ENCODE results near the gene RBM15.

The RBM15 gene

DNA sequence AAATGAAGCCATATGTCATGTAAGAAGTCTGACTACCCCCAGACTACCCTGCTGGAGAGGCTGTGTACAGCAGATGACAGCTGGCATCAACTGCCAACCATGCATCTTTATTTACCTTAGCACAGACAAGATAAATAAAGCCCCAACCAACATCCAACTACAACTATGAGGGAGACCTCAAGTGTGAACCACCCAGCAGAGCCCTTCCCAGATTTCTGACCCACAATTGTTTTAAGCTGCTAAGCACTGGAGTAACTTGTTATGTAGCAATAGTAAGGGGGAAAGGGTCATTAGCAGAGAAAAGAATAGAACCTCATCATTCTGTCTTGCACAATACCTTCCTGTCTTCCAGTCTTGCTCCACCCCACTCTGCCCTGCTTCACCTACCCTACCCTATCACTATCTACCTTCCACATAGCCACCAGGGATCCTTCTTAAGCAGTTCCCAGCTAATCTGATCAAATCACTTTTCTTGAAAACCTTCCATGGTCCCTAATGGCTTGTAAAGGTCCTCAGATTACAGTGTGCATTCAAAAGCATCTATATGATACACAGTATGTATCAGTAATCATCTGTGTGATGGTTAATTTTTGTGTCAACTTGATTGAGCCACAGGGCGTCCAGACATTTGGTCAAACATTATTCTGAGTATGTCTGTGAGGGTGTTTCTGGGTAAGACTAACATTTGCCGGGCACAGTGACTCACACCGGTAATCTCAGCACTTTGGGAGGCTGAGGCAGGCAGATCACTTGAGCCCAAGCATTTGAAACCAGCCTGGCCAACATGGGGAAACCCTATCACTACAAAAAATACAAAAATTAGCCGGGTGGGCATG, 19.6 kb upstream of the RBM15 start:
- WGBS, 2 experiments: 81 to 86% methylated on average over 4 of the region's 4 CpGs
- no peak overlapping the region for H3K27ac ChIP-seq (ENCODE audit: insufficient read depth, low read depth, low read length, poor library complexity, severe bottlenecking)

DNA sequence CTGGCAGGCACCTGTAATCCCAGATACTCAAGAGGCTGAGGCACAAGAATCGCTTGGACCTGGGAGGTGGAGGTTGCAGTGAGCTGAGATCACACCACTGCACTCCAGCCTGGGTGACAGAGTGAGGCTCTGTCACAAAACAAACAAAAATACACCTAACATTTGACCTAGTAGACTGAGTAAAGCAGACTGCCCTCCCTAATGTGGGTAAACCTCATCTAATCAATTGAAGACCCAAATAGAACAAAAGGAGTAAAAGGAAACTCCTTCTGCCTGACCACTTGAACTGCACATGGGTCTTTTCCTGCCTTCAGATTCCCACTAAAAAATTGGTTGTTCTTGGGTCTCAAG, 19.0 kb upstream of the RBM15 start:
- Histone ChIP-seq H3K27me3 (ENCODE audit: control insufficient read depth, insufficient read depth, low read length, poor library complexity, severe bottlenecking) (no peaks in the 10 kb centered on the region), H3K9me3 (ENCODE audit: control insufficient read depth, low read length) (no peaks in the 10 kb centered on the region), H3K4me3 (ENCODE audit: insufficient read depth, low read depth, low read length) (no peak overlapping the region), H3K4me1 (ENCODE audit: control insufficient read depth, insufficient read depth, low read length) (no peaks in the 10 kb centered on the region), H3K36me3 (ENCODE audit: control insufficient read depth, insufficient read depth, low read length) (no peaks in the 10 kb centered on the region), H3K27ac (ENCODE audit: insufficient read depth, low read depth, low read length, poor library complexity, severe bottlenecking) (no peak overlapping the region)
- 95 to 97% methylated on average over 1 of the region's 1 CpG for WGBS, 2 experiments

More for the DNA sequence above, 19.6 kb upstream of the RBM15 start:
- Histone ChIP-seq H3K27me3 (ENCODE audit: control insufficient read depth, insufficient read depth, low read length, poor library complexity, severe bottlenecking) (no peaks in the 10 kb centered on the region), H3K36me3 (ENCODE audit: control insufficient read depth, insufficient read depth, low read length) (no peaks in the 10 kb centered on the region), H3K4me3 (ENCODE audit: insufficient read depth, low read depth, low read length) (no peak overlapping the region), H3K9me3 (ENCODE audit: control insufficient read depth, low read length) (no peaks in the 10 kb centered on the region), H3K4me1 (ENCODE audit: control insufficient read depth, insufficient read depth, low read length) (no peaks in the 10 kb centered on the region)

DNA sequence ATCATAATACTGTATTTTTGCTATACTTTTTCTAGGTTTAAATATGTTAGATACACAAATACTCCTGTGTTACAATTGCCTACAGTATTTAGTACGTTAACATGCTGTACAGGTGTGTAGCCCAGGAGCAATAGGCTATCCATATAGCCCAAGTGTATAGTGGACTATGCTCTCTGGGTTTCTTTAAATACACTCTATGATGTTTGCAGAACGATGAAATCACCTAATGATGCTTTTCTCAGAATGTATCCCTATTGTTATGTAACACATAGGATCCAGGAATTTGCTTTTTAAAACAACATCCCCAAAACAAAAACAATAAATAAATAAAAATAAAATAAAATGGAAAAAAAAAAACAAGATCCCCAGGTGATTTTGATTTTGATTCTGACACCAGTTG, 18.1 kb upstream of the RBM15 start:
- WGBS, 2 experiments: 94 to 100% methylated on average over 2 of the region's 2 CpGs
- H3K36me3 ChIP-seq (ENCODE audit: control insufficient read depth, insufficient read depth, low read length): no peaks in the 10 kb centered on the region
- H3K27ac ChIP-seq (ENCODE audit: insufficient read depth, low read depth, low read length, poor library complexity, severe bottlenecking): no peak overlapping the region
- no peaks in the 10 kb centered on the region for H3K9me3 ChIP-seq (ENCODE audit: control insufficient read depth, low read length)
- H3K4me1 ChIP-seq (ENCODE audit: control insufficient read depth, insufficient read depth, low read length): no peaks in the 10 kb centered on the region
- H3K4me3 ChIP-seq (ENCODE audit: insufficient read depth, low read depth, low read length): no peak overlapping the region
- no peaks in the 10 kb centered on the region for H3K27me3 ChIP-seq (ENCODE audit: control insufficient read depth, insufficient read depth, low read length, poor library complexity, severe bottlenecking)

DNA sequence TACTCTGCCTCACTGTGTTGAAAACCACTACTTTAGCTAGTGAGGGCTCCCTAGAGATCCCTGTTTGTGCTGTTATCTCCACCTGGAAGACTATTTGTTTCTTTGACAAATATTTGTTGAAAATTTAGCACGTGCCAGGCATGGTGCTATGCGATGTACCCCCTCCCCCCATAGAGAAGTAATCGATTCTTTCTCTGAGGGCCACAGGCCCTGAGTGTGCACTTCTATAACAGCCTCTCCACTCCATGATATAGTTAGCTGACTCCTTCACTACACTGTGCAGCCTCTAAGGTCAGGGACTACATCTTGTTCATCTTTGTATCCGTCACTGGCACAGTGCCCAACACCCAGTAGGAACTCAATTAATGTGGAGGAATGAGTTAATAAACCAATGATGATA, 17.3 kb upstream of the RBM15 start:
- Histone ChIP-seq H3K27ac (ENCODE audit: insufficient read depth, low read depth, low read length, poor library complexity, severe bottlenecking) (no peak overlapping the region), H3K9me3 (ENCODE audit: control insufficient read depth, low read length) (no peaks in the 10 kb centered on the region), H3K27me3 (ENCODE audit: control insufficient read depth, insufficient read depth, low read length, poor library complexity, severe bottlenecking) (no peaks in the 10 kb centered on the region), H3K4me3 (ENCODE audit: insufficient read depth, low read depth, low read length) (no peak overlapping the region), H3K4me1 (ENCODE audit: control insufficient read depth, insufficient read depth, low read length) (no peaks in the 10 kb centered on the region), H3K36me3 (ENCODE audit: control insufficient read depth, insufficient read depth, low read length) (no peaks in the 10 kb centered on the region)
- 85 to 96% methylated on average over 4 of the region's 4 CpGs for WGBS, 2 experiments

DNA sequence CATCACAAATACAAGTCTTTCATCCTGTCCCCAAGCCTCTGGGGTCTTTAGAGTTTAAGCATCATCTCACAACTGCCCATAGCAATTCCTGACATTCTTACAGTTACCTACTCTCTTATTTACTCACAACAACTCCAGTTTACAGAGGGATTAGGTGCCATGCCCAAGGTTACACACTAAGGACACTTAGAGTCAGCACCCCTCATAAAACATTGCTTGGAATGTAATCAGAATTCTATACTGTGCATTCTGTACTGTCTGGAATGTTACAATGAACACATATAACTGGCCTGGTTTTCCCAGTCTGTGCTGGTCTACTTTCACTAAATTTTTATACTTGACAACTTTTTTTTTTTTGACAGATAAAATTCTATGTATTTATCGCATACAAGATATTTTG, 14.5 kb upstream of the RBM15 start:
- no CpG with 5 or more reads among the region's 1 CpG for WGBS, 2 experiments

DNA sequence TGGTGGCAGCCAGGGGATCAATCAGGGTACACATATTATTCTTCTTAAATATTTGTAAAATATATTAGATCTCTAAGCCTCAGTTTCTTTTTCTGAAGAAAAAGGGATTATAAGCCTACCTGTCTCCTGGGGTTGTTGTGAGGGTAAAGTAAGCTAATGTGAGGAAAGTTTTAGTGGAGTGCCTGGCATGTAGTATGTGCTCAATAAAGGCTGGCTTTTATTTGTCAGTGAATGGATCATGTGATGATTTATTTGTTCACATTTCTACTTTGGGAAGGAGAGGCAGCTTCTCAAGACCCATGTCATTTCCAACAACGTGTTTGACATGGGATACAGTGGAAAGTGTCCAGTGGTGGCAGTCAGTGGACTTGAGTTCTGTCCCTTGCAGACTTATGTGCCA, 12.4 kb upstream of the RBM15 start:
- 70 to 75% methylated on average over 1 of the region's 1 CpG for WGBS, 2 experiments
- H3K36me3 ChIP-seq (ENCODE audit: control insufficient read depth, insufficient read depth, low read length): no peaks in the 10 kb centered on the region
- H3K27ac ChIP-seq (ENCODE audit: insufficient read depth, low read depth, low read length, poor library complexity, severe bottlenecking): no peak overlapping the region
- H3K4me1 ChIP-seq (ENCODE audit: control insufficient read depth, insufficient read depth, low read length): no peaks in the 10 kb centered on the region
- no peaks in the 10 kb centered on the region for H3K27me3 ChIP-seq (ENCODE audit: control insufficient read depth, insufficient read depth, low read length, poor library complexity, severe bottlenecking)
- H3K4me3 ChIP-seq (ENCODE audit: insufficient read depth, low read depth, low read length): no peak overlapping the region
- no peaks in the 10 kb centered on the region for H3K9me3 ChIP-seq (ENCODE audit: control insufficient read depth, low read length)

More for the DNA sequence above, 14.5 kb upstream of the RBM15 start:
- Histone ChIP-seq H3K9me3 (ENCODE audit: control insufficient read depth, low read length) (no peaks in the 10 kb centered on the region), H3K27ac (ENCODE audit: insufficient read depth, low read depth, low read length, poor library complexity, severe bottlenecking) (no peak overlapping the region), H3K36me3 (ENCODE audit: control insufficient read depth, insufficient read depth, low read length) (no peaks in the 10 kb centered on the region), H3K4me1 (ENCODE audit: control insufficient read depth, insufficient read depth, low read length) (no peaks in the 10 kb centered on the region), H3K4me3 (ENCODE audit: insufficient read depth, low read depth, low read length) (no peak overlapping the region), H3K27me3 (ENCODE audit: control insufficient read depth, insufficient read depth, low read length, poor library complexity, severe bottlenecking) (no peaks in the 10 kb centered on the region)

DNA sequence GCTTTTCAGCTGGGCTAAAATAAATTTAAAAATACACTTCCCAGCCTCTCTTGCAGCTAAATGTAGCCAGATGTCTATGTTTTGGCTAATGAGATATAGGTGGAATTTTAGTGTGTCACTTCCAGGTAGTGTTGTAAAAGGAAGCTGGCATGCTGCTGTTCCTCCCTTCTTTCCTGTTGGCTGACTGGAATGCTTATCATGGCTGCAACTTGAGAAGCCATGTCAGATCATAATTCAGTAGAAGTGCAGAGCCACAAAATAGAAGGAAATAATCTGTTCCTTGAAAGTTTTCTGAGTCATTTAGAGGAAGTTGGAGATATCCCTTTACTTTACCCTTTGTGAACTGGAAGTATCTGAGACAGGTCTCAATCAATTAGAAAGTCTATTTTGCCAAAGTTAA, 10.9 kb upstream of the RBM15 start:
- Histone ChIP-seq H3K9me3 (ENCODE audit: control insufficient read depth, low read length) (no peaks in the 10 kb centered on the region), H3K4me3 (ENCODE audit: insufficient read depth, low read depth, low read length) (no peak overlapping the region), H3K36me3 (ENCODE audit: control insufficient read depth, insufficient read depth, low read length) (no peaks in the 10 kb centered on the region), H3K27me3 (ENCODE audit: control insufficient read depth, insufficient read depth, low read length, poor library complexity, severe bottlenecking) (no peaks in the 10 kb centered on the region), H3K4me1 (ENCODE audit: control insufficient read depth, insufficient read depth, low read length) (no peaks in the 10 kb centered on the region), H3K27ac (ENCODE audit: insufficient read depth, low read depth, low read length, poor library complexity, severe bottlenecking) (no peak overlapping the region)

DNA sequence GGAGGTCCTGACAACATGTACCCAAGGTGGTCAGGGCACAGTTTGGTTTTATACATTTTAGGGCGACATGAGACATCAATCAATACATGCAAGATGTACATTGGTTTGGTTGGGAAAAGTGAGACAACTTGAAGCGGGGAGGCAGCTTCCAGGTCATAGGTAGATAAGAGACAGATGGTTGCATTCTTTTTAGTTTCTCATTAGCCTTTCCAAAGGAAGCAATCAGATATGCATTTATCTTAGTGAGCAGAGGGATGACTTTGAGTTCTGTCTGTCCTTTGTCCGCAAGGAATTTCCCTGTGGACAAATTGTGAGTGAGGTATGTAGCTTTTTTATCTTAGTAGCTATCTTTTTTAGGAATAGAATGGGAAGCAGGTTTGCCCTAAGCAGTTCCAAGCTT, 10.5 kb upstream of the RBM15 start:
- Histone ChIP-seq H3K27me3 (ENCODE audit: control insufficient read depth, insufficient read depth, low read length, poor library complexity, severe bottlenecking) (no peaks in the 10 kb centered on the region), H3K4me1 (ENCODE audit: control insufficient read depth, insufficient read depth, low read length) (no peaks in the 10 kb centered on the region), H3K36me3 (ENCODE audit: control insufficient read depth, insufficient read depth, low read length) (no peaks in the 10 kb centered on the region), H3K27ac (ENCODE audit: insufficient read depth, low read depth, low read length, poor library complexity, severe bottlenecking) (no peak overlapping the region), H3K9me3 (ENCODE audit: control insufficient read depth, low read length) (no peaks in the 10 kb centered on the region), H3K4me3 (ENCODE audit: insufficient read depth, low read depth, low read length) (no peak overlapping the region)
- WGBS, 2 experiments: 93 to 94% methylated on average over 3 of the region's 3 CpGs

DNA sequence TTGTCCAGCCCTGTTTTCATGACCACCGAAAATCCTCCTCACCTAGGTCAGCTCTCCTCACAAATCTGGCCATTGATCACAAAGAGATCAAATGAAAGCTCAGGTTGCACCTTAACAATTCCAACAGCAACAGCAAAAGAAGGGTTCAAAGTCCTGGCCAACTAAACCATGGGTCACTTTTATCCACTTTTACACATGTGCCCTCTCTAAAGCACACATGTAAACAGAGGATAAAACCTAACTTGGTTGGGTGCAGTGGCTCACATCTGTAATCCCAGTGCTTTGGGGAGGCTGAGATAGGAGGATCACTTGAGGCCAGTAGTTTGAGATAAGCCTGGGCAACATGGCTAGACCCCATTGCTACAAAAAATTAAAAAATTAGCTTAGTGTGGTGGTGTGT, 3.9 kb upstream of the RBM15 start:
- H3K27me3 ChIP-seq (ENCODE audit: control insufficient read depth, insufficient read depth, low read length, poor library complexity, severe bottlenecking): no peaks in the 10 kb centered on the region
- no peaks in the 10 kb centered on the region for H3K9me3 ChIP-seq (ENCODE audit: control insufficient read depth, low read length)
- H3K27ac ChIP-seq (ENCODE audit: insufficient read depth, low read depth, low read length, poor library complexity, severe bottlenecking): no peak overlapping the region
- H3K36me3 ChIP-seq (ENCODE audit: control insufficient read depth, insufficient read depth, low read length): no peaks in the 10 kb centered on the region
- H3K4me1 ChIP-seq (ENCODE audit: control insufficient read depth, insufficient read depth, low read length): peaks cover under 1% of the 10 kb centered on the region
- H3K4me3 ChIP-seq (ENCODE audit: insufficient read depth, low read depth, low read length): no peak overlapping the region
- WGBS, 2 experiments: 86 to 92% methylated on average over 1 of the region's 1 CpG

DNA sequence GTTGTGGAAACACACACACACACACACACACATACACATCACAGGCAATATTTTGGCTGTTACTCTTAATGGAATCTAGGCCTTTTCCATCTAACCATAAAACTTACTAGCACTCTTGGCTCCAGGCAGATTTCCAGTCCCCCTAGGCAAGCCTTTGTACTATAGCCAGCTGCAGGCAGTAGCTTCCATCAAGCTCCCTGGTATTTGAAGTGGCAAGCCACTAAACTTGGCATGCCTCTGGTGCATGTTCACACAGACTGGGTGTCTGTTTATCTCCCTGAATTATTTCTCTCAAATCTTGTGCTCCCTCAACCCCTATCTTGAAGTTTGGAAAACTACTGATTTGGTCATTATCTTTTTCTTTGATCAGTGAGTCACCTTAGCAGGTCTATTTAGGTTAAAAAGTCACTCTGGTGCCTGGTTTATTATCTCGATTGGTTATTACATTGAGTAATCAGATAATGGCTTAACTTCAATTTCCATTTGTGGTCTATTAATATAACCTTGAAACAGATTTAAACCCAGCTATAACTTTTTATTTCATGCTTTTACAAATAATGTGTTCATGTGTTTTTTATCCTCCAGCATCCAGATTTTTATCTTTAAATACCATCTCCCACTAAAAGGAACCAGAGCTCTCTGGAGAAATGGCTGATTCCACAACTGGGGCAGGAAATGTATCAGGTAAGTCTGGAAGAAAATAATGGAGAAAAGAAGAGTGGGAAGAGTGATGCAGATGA, 2.7 kb upstream of the RBM15 start:
- no peaks in the 10 kb centered on the region for H3K9me3 ChIP-seq (ENCODE audit: control insufficient read depth, low read length)
- peaks cover 10% of the 10 kb centered on the region for H3K36me3 ChIP-seq (ENCODE audit: control insufficient read depth, insufficient read depth, low read length)
- H3K27ac ChIP-seq (ENCODE audit: insufficient read depth, low read depth, low read length, poor library complexity, severe bottlenecking): no peak overlapping the region
- no peak overlapping the region for H3K4me3 ChIP-seq (ENCODE audit: insufficient read depth, low read depth, low read length)
- no peaks in the 10 kb centered on the region for H3K27me3 ChIP-seq (ENCODE audit: control insufficient read depth, insufficient read depth, low read length, poor library complexity, severe bottlenecking)
- H3K4me1 ChIP-seq (ENCODE audit: control insufficient read depth, insufficient read depth, low read length): peaks cover 12% of the 10 kb centered on the region
- 100% methylated on average over 1 of the region's 1 CpG; no CpG with 5 or more reads in 1 of the 2 experiments for WGBS, 2 experiments

Measured in ectodermal cell (in vitro differentiated cells).